ENCODE results near the gene PIK3CD. TPM values are rescaled to one million over a fixed set of nuclear protein-coding genes. Genes with fewer than 3 reads are reported as not detected.

Gene PIK3CD
- total RNA-seq, 1 donor from 2014 or later: 5.0 TPM

- Histone ChIP-seq H3K36me3 (ENCODE audit: control insufficient read depth, insufficient read depth, low read length) (no peaks in the 10 kb centered on the region), H3K4me3 (ENCODE audit: low read depth, low read length) (no peak overlapping the region), H3K27me3 (ENCODE audit: control insufficient read depth, insufficient read depth, low read length) (peaks cover 2% of the 10 kb centered on the region)
- TF ChIP-seq, protein P1, sequence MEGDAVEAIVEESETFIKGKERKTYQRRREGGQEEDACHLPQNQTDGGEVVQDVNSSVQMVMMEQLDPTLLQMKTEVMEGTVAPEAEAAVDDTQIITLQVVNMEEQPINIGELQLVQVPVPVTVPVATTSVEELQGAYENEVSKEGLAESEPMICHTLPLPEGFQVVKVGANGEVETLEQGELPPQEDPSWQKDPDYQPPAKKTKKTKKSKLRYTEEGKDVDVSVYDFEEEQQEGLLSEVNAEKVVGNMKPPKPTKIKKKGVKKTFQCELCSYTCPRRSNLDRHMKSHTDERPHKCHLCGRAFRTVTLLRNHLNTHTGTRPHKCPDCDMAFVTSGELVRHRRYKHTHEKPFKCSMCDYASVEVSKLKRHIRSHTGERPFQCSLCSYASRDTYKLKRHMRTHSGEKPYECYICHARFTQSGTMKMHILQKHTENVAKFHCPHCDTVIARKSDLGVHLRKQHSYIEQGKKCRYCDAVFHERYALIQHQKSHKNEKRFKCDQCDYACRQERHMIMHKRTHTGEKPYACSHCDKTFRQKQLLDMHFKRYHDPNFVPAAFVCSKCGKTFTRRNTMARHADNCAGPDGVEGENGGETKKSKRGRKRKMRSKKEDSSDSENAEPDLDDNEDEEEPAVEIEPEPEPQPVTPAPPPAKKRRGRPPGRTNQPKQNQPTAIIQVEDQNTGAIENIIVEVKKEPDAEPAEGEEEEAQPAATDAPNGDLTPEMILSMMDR (IDR thresholded peaks at IDR 0.05; ENCODE audit: insufficient read depth, low read length, severe bottlenecking): no peak
- DNase-seq (ENCODE audit: low read depth) (no peak), FAIRE-seq (no peak)
These were observed 22.7 kb upstream of the PIK3CD start for GRCh38 chr1:9628541-9629444.

DNA sequence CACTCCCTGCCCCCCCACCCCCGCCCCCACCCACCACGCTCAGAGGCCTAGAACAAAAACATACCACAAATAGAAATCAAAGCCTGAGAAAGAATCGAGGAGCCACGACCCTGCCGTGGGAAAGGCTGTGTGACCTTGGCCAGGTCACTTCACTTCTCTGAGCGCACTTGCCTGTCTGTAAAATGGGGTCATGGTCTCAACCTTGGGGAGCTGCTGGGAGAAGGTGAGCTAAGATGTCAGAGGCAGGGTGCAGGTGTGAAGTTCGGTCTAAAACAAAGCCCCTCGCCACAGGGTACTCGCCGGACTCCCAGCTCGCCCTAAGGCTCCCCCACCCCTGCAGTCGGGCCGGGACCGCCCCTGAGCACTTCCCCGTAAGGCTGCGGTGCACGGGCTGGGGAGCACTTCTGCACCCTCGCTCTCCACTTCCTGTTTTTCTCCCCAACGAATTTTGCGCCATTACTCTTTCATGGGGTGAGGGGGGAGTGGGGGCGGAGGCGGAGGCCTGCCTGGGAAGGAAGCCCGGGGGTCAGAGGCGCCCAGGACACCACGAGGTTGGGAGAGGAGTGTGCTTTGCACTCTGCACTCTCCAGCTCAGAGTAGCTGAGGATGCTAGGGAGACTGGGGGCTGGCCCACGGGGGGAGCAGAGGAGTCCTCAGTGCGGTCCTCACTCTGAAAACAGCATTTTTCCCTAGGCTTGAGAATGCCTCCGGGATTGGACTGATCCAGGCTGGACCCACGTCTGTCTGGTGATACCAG is 21.9 kb upstream of the PIK3CD start:
- H3K4me3 ChIP-seq (ENCODE audit: low read depth, low read length): no peak overlapping the region
- H3K27me3 ChIP-seq (ENCODE audit: control insufficient read depth, insufficient read depth, low read length): peaks cover 2% of the 10 kb centered on the region
- H3K36me3 ChIP-seq (ENCODE audit: control insufficient read depth, insufficient read depth, low read length): no peaks in the 10 kb centered on the region
- FAIRE-seq (no peak), DNase-seq (ENCODE audit: low read depth) (no peak)
- TF ChIP-seq, protein P1 (IDR thresholded peaks at IDR 0.05; ENCODE audit: insufficient read depth, low read length, severe bottlenecking): no peak

DNA sequence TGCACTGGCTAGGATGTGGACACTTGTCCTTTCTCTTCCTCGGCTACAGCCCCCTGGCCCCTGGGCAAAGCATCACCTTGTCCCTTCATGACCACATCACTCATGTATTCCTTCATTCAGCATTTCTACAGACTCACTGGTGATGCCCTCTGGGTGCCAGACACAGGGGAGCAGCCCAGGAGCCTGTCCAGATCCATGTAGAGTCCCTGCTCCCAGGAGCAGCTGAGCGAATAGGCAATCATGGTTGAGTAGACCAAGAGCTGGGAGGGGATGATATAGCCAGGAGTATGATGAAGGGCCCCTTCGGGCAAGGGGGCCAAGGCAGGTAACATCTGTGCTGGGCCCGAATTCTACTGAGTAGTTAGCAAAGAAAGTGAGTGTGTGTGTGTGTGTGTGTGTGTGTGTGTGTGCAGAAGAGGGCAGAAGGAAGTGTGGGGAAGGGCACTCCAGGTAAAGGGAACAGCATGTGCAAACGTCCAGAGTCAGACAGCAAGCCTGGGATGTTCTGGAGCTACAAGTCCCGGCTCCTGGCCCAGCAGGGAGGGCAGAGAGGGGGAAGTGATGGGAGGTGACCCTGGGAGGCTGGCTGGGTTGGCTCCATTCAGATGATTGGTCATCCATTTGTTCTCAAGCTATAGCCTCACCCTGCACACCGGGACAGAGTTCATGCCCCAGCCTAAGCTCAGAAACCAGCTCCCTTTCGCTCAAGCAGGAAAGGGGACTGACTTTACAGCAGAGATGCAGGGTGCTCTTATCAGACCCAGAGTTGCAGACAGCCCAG is 21.0 kb upstream of the PIK3CD start:
- no peak for DNase-seq (ENCODE audit: low read depth)
- FAIRE-seq: no peak
- Histone ChIP-seq H3K4me3 (ENCODE audit: low read depth, low read length) (no peak overlapping the region), H3K36me3 (ENCODE audit: control insufficient read depth, insufficient read depth, low read length) (no peaks in the 10 kb centered on the region), H3K27me3 (ENCODE audit: control insufficient read depth, insufficient read depth, low read length) (peaks cover 2% of the 10 kb centered on the region)
- TF ChIP-seq, protein P1 (IDR thresholded peaks at IDR 0.05; ENCODE audit: insufficient read depth, low read length, severe bottlenecking): no peak

- Histone ChIP-seq H3K27me3 (ENCODE audit: control insufficient read depth, insufficient read depth, low read length) (peaks cover 2% of the 10 kb centered on the region), H3K36me3 (ENCODE audit: control insufficient read depth, insufficient read depth, low read length) (no peaks in the 10 kb centered on the region), H3K4me3 (ENCODE audit: low read depth, low read length) (no peak overlapping the region)
- FAIRE-seq (no peak), DNase-seq (ENCODE audit: low read depth) (no peak)
- TF ChIP-seq, protein P1 (IDR thresholded peaks at IDR 0.05; ENCODE audit: insufficient read depth, low read length, severe bottlenecking): no peak
These were observed 19.9 kb upstream of the PIK3CD start for GRCh38 chr1:9631613-9632012.

DNA sequence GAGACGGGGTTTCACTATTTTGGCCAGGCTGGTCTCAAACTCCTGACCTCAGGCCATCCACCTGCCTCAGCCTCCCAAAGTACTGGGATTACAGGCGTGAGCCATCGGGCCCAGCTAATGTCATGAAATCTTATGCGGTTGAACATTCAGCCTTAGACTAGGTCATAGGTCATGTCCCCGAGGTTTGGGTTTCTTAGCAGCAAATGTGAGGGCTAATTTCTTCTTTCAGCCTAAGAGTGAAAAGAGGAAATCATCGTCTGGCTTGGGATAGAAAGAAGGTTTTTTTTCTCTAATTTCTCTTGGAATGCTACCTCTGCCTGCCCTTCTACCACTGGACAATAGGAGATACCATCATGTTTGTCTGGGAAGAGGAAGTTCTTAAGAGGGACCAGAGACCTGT is 18.0 kb upstream of the PIK3CD start:
- TF ChIP-seq, protein P1 (IDR thresholded peaks at IDR 0.05; ENCODE audit: insufficient read depth, low read length, severe bottlenecking): no peak
- no peak for DNase-seq (ENCODE audit: low read depth)
- no peak for FAIRE-seq
- Histone ChIP-seq H3K27me3 (ENCODE audit: control insufficient read depth, insufficient read depth, low read length) (peaks cover 2% of the 10 kb centered on the region), H3K36me3 (ENCODE audit: control insufficient read depth, insufficient read depth, low read length) (no peaks in the 10 kb centered on the region), H3K4me3 (ENCODE audit: low read depth, low read length) (no peak overlapping the region)

Measured in bronchial epithelial cell (primary cell).